ENCODE data around the gene DR1.

DR1 gene

DNA sequence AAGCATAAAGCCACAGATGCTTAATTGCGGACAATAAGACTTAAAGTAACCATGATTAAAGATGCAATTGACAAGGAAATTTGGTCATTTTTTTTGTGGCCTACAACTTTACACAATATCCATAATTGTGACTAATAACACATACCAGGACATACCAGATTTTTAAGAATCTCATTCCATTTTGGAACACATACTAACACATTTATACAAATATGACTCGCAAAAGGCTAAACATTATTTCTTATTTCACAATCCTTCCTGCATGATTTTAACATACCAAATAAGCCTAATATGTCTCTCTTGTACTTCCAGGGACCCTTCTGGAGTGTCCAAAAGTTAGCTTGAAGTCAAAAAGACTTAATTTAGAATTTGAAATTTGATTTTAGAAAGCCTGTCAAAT, 48.8 kb downstream of the DR1 start:
- DNase-seq (ENCODE audit: low read depth), result no peak

DNA sequence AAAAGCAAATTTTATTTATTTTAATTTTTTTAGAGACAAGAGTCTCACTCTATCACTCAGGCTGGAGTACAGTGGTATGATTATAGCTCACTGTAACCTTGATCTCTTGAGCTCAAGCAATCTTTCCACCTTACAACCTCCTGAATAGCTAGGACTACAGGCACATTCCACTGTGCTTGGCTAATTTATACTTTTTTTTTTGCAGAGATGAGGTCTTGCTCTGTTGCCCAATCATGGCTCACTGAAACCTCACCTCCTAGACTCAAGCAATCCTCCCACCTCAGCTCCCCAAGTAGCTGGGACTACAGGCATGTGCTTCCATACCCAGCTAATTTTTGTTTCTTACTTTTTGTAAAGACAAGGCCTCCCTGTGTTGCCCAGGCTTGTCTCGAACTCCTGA, 49.5 kb downstream of the DR1 start:
- no peak for DNase-seq (ENCODE audit: low read depth)

DNA sequence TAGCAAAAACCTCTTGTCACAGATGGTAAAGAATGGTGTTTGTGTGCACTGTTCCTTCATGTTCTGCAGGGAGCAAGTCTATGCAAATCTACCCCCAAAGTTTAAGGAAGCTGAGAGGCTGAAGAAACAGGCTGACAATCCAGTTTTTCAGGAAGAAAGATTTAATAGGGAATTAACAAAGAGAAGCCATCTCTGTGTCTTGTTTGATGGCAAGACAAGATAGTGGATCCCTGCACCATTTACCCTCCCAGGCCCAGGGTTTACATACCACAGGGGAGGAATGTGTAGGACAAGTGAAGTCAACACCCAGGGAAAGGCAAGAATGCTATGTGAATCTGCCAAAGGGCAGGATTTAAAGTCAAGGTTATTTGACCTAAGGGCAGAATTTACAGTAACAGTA, 54.1 kb downstream of the DR1 start:
- no peak for DNase-seq (ENCODE audit: low read depth)

DNA sequence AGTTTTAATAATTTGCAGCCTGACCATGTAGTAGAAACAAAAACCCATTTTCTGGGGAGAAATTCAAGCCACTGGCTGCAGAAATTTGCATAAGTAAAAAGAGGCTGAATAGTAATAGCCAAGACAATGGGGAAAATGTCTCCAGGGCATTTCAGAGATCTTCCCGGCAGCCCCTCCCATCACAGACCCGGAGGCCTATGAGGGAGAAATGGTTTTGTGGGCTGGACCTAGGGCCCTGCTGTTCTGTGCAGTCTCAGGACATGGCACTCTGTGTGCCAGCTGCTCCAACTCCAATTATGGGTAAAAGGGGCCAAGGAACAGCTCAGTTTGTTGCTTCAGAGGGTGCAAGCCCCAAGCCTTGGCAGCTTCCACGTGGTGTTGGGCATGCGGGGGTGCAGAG, 62.5 kb downstream of the DR1 start:
- DNase-seq (ENCODE audit: low read depth), result no peak

DNA sequence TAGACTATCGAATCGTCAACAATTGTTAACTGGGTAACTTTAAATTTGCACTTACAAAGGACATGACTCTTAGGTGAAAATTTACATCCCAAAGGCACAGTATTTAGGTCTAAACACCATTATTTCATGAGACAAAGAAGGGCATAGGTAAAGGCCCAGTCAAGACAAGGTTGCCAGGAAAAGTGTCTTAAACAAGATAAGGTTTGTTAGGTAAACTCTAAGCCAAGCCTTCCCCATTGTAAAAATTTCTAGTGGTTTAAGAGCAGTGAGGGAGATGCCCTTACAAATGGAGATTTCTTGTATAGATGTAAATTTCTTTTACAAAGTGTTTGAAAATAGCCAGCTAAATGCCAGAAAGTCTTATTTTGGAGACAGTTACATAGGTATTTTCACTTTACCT, 65.3 kb downstream of the DR1 start:
- no peak for DNase-seq (ENCODE audit: low read depth)

DNA sequence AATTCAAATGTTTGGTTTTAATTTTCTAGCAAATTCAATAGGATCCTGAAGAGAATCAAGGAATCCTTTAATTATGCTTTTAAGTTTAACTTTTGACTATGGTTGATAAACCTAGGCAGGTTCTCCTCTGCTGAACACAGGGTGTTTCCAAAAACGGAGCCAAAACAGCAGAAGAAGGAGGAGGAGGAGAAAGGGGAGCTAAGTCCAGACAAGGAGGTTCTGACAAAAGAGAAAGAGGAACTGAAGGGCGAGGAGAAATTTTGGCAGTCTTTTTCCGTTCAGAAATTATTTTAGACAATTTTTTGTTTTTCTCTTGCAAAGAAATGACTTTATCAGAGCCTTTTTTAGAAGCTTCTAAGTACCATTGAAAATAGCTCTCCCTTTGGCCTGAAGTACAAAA, 69.0 kb downstream of the DR1 start:
- DNase-seq (ENCODE audit: low read depth), result no peak

DNA sequence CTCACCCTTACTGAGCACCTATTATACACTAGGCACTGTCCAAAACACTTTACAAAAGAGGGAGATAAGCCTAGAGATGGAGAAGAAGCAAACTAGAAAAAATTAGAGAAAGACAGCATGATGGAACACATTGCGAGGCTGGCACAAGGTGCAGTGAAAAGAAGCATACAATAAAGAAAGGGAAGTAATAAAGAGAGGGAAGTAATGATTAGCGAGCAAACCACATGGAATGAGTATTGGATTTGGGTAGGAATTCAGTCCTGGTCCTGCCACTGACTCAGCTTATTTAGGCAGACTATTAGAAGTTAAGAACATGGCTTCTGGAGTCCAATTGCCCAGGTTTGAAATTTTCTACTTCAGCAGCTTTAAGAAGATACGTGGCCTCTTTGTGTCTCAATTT, 69.6 kb downstream of the DR1 start:
- DNase-seq (ENCODE audit: low read depth), result no peak

DNA sequence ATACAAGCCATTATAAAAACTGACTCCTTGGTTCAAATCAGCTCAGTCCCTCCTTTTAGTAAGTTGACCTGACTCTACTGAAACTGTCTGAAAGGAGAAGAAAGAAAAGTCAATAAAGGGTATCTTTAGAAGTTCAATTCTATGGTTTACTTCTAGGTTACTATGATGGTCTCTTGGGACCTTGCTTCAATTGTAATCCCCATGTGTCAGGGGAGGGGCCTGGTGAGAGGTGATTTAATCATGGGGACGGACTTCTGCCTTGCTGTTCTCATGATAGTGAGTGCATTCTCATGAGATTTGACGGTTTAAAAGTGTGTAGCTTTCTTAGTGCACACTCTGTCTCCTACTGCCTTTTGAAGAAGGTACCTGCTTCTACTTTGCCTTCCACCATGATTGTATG, 70.5 kb downstream of the DR1 start:
- no peak for DNase-seq (ENCODE audit: low read depth)
